ENCODE data around the gene ZRANB1.

- TF ChIP-seq CTCF (conservative IDR thresholded peaks at IDR 0.05 in 1 of 2, IDR thresholded peaks at IDR 0.05 in 1 of 2; ENCODE audit: extremely low read depth in 1 of 2, insufficient read depth in 1 of 2, low read depth in 1 of 2, low read length in 2 of 2) (no peak), EZH2 (IDR thresholded peaks at IDR 0.05; ENCODE audit: borderline replicate concordance, low read length) (no peak)
These were observed 13.3 kb downstream of the ZRANB1 start for GRCh38 chr10:124955243-124955642.

Data from mammary epithelial cell (primary cell).